OCI-LY7 (cell line): ENCODE data around the gene CYP2C9. TPM values are rescaled to one million over a fixed set of nuclear protein-coding genes. Genes with fewer than 3 reads are reported as not detected.

Experiments used
- small RNA-seq: library from RNA; depleted of rRNA; stranded (forward); fragments of <200 nt; gene quantifications from one replicate; pipeline ENCODE3, GENCODE V24; 2014
- total RNA-seq, 2 experiments: library from RNA; depleted of rRNA in 1 of 2; stranded (reverse); fragments of >200 nt in 1 of 2; shearing (Covaris generic) in 1 of 2; gene quantifications; 2 replicates each; pipeline ENCODE4 v1.2.3, GENCODE V29; 2014 to 2022

CYP2C9 gene
- total RNA-seq, 2 experiments from 2014 or later = not detected

Small RNAs within 50 kb of the gene (small RNA-seq; reads per million reads assigned to genes)
- not detected for gene CYP2C60P

Other genes with a start within 250 kb of the CYP2C9 start
- gene CYP2C19, start 176.0 kb upstream of the CYP2C9 start, total RNA-seq (2014; rRNA removed; shearing (Covaris generic)) = not detected in 2 replicates
- gene CYP2C19, start 176.0 kb upstream of the CYP2C9 start, total RNA-seq (2022) = not detected in 2 replicates
- gene CYP2C8, start 130.8 kb downstream of the CYP2C9 start, total RNA-seq (2014; rRNA removed; shearing (Covaris generic)) = not detected in 2 replicates
- not detected in 2 replicates for gene CYP2C8, start 130.8 kb downstream of the CYP2C9 start, total RNA-seq (2022)